ENCODE results near the gene GPR146. TPM values are rescaled to one million over a fixed set of nuclear protein-coding genes. Genes with fewer than 3 reads are reported as not detected.
A peak's percentile ranks its signal among the peaks of the same experiment; 100 is the strongest.

Gene GPR146
- total and polyA plus RNA-seq, 2 donors from 2014 or later, result 7.6 to 10.3 TPM

GRCh38 chr7:1099637-1100036 is 55.3 kb downstream of the GPR146 start:
- intact Hi-C loops (cut with DNase I), result no loop called here
- DNase-seq (no peak), FAIRE-seq (no peak)
- H3K4me3 ChIP-seq (ENCODE audit: low read length in 3 of 3), result no peak overlapping the region
- H3K9ac ChIP-seq (ENCODE audit: low read length in 3 of 3), result no peak overlapping the region
- H3K9me3 ChIP-seq (ENCODE audit: control insufficient read depth in 2 of 3, insufficient read depth in 1 of 3, low read length in 3 of 3), result no peaks in the 10 kb centered on the region
- peaks cover 0 to 4% (median 0%) of the 10 kb centered on the region in 3 donors for H3K36me3 ChIP-seq (ENCODE audit: control insufficient read depth in 2 of 3, insufficient read depth in 3 of 3, low read length in 3 of 3)
- no peak for TF ChIP-seq CTCF (IDR thresholded peaks at IDR 0.05; ENCODE audit: borderline replicate concordance, extremely low read depth, insufficient read depth)
- no peaks in the 10 kb centered on the region for H3K27me3 ChIP-seq (ENCODE audit: control insufficient read depth, insufficient read depth, low read length)
- H3K27ac ChIP-seq (ENCODE audit: low read depth in 2 of 2, low read length in 2 of 2), result no peak overlapping the region
- H3K4me1 ChIP-seq (ENCODE audit: control insufficient read depth in 2 of 3, insufficient read depth in 2 of 3, low read depth in 1 of 3, low read length in 3 of 3), result peaks cover 0 to 36% (median 29%) of the 10 kb centered on the region in 3 donors

- no peak overlapping the region for H3K9ac ChIP-seq (ENCODE audit: low read length in 3 of 3)
- H3K4me3 ChIP-seq (ENCODE audit: low read length in 3 of 3), result no peak overlapping the region
- no peaks in the 10 kb centered on the region for H3K27me3 ChIP-seq (ENCODE audit: control insufficient read depth, insufficient read depth, low read length)
- H3K36me3 ChIP-seq (ENCODE audit: control insufficient read depth in 2 of 3, insufficient read depth in 3 of 3, low read length in 3 of 3), result peaks cover 0 to 4% (median 0%) of the 10 kb centered on the region in 3 donors
- H3K4me1 ChIP-seq (ENCODE audit: control insufficient read depth in 2 of 3, insufficient read depth in 2 of 3, low read depth in 1 of 3, low read length in 3 of 3), result peaks cover 0 to 36% (median 25%) of the 10 kb centered on the region in 3 donors
- DNase-seq (peak in 1 of 5 donors; percentile 71), FAIRE-seq (no peak)
- H3K9me3 ChIP-seq (ENCODE audit: control insufficient read depth in 2 of 3, insufficient read depth in 1 of 3, low read length in 3 of 3), result no peaks in the 10 kb centered on the region
- no peak overlapping the region for H3K27ac ChIP-seq (ENCODE audit: low read depth in 2 of 2, low read length in 2 of 2)
- TF ChIP-seq CTCF (IDR thresholded peaks at IDR 0.05; ENCODE audit: borderline replicate concordance, extremely low read depth, insufficient read depth), result no peak
- intact Hi-C loops (cut with DNase I), result no loop called here
Measured at GRCh38 chr7:1100386-1100785, 56.0 kb downstream of the GPR146 start.

GRCh38 chr7:1100834-1101562 is 56.7 kb downstream of the GPR146 start:
- peaks cover 0 to 4% (median 0%) of the 10 kb centered on the region in 3 donors for H3K36me3 ChIP-seq (ENCODE audit: control insufficient read depth in 2 of 3, insufficient read depth in 3 of 3, low read length in 3 of 3)
- no peak for TF ChIP-seq CTCF (IDR thresholded peaks at IDR 0.05; ENCODE audit: borderline replicate concordance, extremely low read depth, insufficient read depth)
- H3K27ac ChIP-seq (ENCODE audit: low read depth in 2 of 2, low read length in 2 of 2), result no peak overlapping the region
- no peaks in the 10 kb centered on the region for H3K9me3 ChIP-seq (ENCODE audit: control insufficient read depth in 2 of 3, insufficient read depth in 1 of 3, low read length in 3 of 3)
- no peak overlapping the region for H3K9ac ChIP-seq (ENCODE audit: low read length in 3 of 3)
- H3K4me1 ChIP-seq (ENCODE audit: control insufficient read depth in 2 of 3, insufficient read depth in 2 of 3, low read depth in 1 of 3, low read length in 3 of 3), result peaks cover 0 to 30% (median 21%) of the 10 kb centered on the region in 3 donors
- no peak for FAIRE-seq
- H3K27me3 ChIP-seq (ENCODE audit: control insufficient read depth, insufficient read depth, low read length), result no peaks in the 10 kb centered on the region
- peak in 1 of 5 donors; percentile 66 for DNase-seq
- H3K4me3 ChIP-seq (ENCODE audit: low read length in 3 of 3), result no peak overlapping the region
- intact Hi-C loops (cut with DNase I), result no loop called here

Measured in kidney (tissue), 14 donors.